ENCODE results near the gene THOC5.
"Not testable (repeated sequence)": the region's sequence is repeated elsewhere in the genome, so short reads cannot be mapped to it uniquely, and the experiment has no call there.

GRCh38 chr22:29597871-29598683 is 44.5 kb upstream of the THOC5 start:
- TF ChIP-seq CTCF (conservative IDR thresholded peaks at IDR 0.05); EZH2 (IDR thresholded peaks at IDR 0.05; ENCODE audit: low read depth): not testable (repeated sequence)
